Keratinocyte (primary cell): ENCODE measurements around the gene CHN2.

Source experiments
- CTCF ChIP-seq, 3 experiments: IDR thresholded peaks in 1 of 3; conservative IDR thresholded peaks in 1 of 3; optimal IDR thresholded peaks in 1 of 3; 2 replicates in 2 of 3; 3 replicates in 1 of 3; pipeline versions ENCODE3 to v1.5.1; 2011; ENCODE audit warnings: low read length in 3 of 3, mild to moderate bottlenecking in 3 of 3, moderate library complexity in 2 of 3, control low read depth in 1 of 3, inconsistent platforms in 1 of 3; ENCODE audit not compliant: insufficient read depth in 2 of 3; ENCODE audit errors: extremely low read depth in 1 of 3
- EZH2 ChIP-seq: IDR thresholded peaks from one replicate; pipeline ENCODE4 v1.6.1; 2012; ENCODE audit warnings: inconsistent platforms, mild to moderate bottlenecking, low read length, moderate library complexity

- no peak for TF ChIP-seq CTCF (optimal IDR thresholded peaks at IDR 0.05 in 1 of 3, IDR thresholded peaks at IDR 0.05 in 1 of 3, conservative IDR thresholded peaks at IDR 0.05 in 1 of 3; ENCODE audit: extremely low read depth in 1 of 3, insufficient read depth in 2 of 3, low read length in 3 of 3)
- TF ChIP-seq EZH2, result no peak
Measured at GRCh38 chr7:29496355-29497020, 301.9 kb downstream of the CHN2 start.
